Right renal cortex interstitium (tissue), 3 donors: ENCODE measurements around the gene SLC16A3. TPM values are rescaled to one million over a fixed set of nuclear protein-coding genes. Genes with fewer than 3 reads are reported as not detected.

ENCODE experiments used
- DNase-seq, 3 donors: peaks; one replicate each; pipeline ENCODE4 v3.0.0-alpha.2; 2013; ENCODE audit warnings: low read depth in 3 of 3, low spot score in 2 of 3
- polyA plus RNA-seq, 3 donors: library from polyadenylated mRNA; unstranded; fragments of 120-200 nt; gene quantifications; one replicate each; pipeline ENCODE4 v1.2.1, GENCODE V29; 2013; ENCODE audit not compliant: insufficient read length in 3 of 3

Gene SLC16A3
- polyA plus RNA-seq, 3 donors = 6.2 to 7.3 (median 6.3) TPM

DNA sequence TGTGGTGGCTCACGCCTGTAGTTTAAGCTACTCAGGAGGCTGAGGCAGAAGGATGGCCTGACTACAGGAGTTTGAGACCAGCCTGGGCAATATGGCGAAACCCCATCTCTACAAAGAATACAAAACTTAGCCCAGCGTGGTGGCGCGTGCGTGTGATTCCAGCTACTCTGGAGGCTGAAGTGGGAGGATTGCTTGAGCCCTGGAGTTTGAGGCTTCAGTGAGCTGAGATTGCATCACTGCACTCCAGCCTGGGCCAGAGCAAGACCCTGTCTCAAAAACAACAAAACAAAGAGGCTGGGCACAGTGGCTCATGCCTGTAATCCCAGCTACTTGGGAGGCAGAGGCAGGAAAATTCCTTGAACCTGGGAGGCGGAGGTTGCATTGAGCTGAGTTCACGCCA lies 51.7 kb downstream of the SLC16A3 start:
- DNase-seq = no peak

DNA sequence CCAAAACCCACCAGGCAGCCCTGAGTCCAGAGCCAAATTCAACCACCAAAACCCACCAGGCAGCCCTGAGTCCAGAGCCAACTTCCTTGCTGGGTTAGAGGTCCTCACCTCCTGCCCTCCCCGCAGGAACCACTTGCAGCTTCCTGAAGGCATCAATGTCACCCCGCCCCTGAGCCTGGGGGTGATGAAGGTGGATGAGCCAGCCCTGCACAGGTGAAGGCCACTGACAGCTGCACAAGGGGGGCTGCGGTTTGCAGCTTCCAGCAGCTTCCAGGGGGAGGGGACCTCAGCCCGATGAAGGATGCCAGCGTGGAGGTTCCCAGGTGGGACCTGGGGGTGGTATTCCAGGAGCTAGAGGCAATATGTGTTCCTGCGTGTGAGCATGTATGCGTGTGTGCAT lies 52.2 kb downstream of the SLC16A3 start:
- DNase-seq = no peak

DNA sequence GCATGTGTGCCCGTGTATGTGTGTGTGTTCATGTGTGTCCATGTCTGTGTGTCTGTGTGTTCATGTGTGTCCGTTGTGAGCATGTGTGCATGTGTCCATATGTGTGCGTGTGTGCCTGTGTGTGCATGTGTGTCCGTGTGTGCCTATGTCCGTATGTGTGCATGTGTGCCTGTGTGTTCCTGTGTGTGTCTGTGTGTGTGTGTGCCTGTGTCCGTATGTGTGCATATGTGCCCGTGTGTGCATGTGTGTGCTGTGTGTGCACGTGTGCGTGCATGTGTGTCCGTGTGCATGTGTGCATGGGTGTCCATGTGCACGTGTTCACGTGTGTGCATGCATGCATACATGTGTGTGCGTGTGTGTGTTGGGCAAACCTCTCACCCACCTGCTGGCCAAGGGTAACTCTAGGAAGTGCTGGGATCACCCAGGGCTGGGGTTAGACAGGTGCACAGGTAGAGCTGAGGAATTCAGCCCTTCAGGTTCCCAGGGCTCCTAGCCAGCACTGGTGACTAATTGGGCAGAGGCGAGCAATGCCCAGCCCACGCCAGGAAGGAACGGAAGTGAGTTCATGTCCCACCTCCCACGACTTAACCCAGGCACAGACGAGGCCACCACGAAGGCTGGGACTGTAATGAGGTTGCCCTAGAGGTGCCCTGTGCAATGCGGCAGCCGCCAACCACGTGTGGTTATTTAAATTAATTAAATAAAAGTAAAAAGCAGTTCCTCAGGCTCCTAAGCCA lies 52.8 kb downstream of the SLC16A3 start:
- no peak for DNase-seq

DNA sequence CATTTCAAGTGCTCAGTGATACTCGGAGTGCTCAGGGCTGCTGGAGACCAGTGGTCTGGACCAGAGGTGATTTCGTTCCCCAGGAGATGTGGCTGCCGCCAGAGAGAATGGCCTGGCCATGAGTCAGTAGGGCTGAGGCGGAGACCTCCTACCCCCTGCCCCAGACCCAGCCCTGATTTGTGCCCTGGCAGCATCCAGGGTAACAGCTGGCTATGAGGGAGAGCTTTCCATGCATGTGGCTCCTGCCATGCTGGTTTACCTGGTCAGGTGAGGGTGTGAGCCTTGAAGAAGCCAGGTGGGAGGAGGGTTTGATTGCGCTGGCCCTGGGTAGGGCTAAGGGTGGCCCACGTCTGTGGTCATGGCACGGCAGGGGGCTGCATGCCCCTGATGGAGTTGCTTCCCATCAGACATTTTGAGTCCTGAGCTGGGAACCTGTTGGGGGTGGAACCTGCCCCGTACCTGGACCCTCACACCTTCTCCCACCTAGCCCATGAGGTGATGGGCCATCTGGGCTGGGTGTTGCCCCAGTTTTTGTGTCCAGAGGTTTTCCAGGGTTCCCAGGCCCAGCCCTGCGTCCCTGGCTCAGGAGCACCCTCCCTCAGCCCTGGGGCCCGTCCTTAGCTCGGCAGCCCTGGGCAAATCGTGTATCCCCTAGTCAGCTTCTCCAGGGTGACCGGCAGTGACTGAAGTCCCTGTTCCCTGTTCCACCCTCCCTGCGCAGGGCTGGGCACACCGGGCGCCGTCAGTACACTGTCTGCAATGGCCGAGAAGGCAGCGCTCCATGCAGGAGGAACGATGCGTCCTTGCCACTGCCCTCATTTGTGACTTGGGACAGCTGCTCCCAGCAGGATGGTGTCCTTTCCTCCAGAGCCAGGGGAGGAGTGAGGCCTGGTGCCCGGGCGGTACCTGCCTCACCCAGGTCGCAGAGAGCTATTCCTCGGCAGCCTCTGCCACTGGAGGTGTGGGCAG lies 53.7 kb downstream of the SLC16A3 start:
- no peak for DNase-seq

DNA sequence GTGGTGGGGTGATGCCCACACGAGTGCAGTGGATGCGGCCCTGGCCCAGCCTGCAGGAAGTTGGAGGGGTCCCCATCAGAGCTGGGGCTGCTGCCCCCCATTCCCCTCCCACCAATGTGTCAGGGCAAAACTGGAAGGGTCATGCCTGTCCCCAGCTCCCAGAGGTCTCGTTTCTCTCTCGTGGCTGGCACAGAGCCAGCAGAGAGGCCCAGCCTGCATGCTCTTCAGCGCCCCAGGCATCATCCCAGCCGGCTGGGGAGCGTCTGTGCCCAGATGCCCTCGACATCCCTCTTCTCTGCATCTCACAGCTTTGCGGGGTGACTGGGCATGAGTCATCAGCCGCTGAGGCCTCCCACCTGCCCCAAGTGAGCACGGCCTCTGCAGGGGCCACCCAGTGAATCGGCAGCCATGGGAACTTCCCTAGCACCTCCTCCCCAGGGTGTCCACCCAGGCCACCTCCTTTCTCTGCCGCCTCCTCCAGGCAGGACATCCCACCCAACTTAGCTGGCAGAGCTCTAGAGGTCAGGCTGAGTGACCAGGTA lies 54.4 kb downstream of the SLC16A3 start:
- no peak for DNase-seq

DNA sequence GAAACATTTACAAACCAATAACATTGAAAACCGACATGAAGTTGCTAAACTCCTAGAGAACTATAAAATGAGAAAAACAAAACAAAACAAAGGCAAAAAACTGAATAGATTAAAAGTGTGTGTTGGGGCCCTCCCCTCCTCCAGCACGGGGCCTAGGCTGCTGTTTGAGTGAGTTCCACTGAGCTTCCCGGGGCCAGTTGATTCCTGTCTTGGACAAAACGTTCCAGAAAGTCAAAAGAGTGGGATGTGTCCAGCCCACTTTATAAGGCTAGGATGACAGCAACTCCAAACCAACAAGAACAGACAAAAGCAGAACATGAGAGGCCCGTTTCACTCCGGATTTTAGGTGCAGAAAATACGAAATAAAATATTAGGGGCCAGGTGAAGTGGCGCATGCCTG lies 56.3 kb downstream of the SLC16A3 start:
- no peak for DNase-seq

DNA sequence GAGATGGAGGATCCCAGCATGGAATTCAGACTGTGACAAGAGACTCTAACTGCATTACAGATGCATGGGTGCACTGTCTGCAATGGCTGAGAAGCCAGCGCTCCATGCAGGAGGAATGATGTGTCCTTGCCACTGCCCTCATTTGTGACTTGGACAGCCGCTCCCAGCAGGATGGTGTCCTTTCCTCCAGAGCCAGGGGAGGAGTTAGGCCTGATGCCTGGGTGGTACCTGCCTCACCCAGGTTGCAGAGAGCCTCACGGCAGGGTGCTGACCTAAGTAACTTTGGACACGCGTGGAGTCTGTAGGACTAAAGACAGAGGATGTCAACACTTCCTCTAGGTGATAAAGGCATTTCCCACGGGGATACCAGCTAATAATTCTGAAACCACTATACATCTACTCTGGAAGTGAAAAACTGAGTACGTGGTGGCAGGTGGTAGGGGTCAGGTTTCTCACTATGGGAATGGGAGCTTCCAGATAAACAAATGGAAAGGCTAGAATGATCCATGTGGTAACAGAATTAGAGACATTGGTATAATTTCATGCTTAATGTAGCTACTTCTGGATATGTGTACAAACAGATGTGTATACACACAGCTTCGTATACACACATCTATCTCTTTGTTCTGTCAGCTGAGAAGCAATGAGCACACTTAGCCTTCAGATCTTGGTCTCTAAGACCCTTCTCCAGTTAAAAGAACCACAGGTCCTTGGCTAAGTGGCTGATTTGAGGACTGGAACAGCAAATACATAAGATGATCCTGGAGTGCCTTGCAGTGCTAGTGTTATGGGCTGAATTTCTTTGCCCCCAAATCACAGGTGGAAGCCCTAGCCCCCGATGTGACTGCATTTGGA lies 58.4 kb downstream of the SLC16A3 start:
- DNase-seq = no peak

DNA sequence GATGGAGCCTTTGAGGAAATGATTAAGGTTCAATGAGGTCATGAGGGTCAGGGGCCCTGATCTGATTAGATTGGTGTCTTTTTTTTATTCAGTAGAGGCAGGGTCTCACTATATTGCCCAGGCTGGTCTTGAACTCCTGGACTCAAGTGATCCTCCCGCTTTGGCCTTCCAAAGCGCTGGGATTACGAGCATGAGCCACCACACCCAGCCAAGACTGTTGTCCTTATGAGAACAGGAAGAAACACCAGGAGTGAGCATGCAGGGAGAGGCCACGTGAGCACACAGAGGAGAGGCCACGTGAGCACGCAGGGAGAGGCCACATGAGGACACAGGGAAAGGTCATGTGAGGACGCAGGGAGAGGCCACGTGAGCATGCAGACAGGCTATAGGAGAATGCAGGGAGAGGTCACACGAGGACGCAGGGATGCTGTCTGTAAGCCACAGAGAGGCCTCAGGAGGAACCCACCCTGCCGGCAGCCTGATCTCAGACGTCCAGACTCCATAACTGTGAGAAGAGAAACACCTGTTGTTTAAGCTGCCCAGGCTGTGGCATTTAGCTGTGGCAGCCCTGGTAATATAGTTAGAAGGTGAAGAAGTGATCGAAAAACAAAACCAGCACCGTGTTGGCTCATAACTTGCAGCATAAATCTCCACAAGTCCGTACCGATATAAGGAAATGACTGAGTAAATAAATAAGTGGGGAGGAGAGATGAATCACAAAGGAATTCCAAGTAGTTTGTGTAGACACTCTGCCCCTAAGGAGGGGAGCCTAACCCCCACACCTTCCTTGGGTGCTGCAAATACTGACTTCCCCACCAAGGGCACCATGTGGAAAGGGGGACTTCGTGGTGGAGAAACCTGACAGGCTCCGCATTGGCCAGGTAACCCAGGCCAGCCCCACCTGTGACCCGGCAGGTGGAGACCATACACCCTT lies 59.3 kb downstream of the SLC16A3 start:
- no peak for DNase-seq

Other genes with a start within 250 kb of the SLC16A3 start
- gene CENPX, start 206.2 kb upstream of the SLC16A3 start, polyA plus RNA-seq = 10 to 100 TPM; 36.0 to 39.1 (median 38.3) TPM
- 10 to 100 TPM; 11.0 to 12.9 (median 11.9) TPM for gene LRRC45, start 205.7 kb upstream of the SLC16A3 start, polyA plus RNA-seq
- gene RAC3, start 197.4 kb upstream of the SLC16A3 start, polyA plus RNA-seq = 1 to 10 TPM; 8.2 to 9.3 (median 8.2) TPM
- 10 to 100 TPM; 79.3 to 90.0 (median 89.4) TPM for gene DCXR, start 191.3 kb upstream of the SLC16A3 start, polyA plus RNA-seq
- 10 to 100 TPM; 34.4 to 35.7 (median 34.4) TPM for gene RFNG, start 177.2 kb upstream of the SLC16A3 start, polyA plus RNA-seq
- gene GPS1, start 177.1 kb upstream of the SLC16A3 start, polyA plus RNA-seq = 100 to 1,000 TPM in 2 of 3 donors, 10 to 100 TPM in 1; 96.7 to 104 (median 103) TPM
- 10 to 100 TPM; 61.6 to 70.0 (median 67.7) TPM for gene DUS1L, start 163.2 kb upstream of the SLC16A3 start, polyA plus RNA-seq
- 10 to 100 TPM; 26.6 to 34.2 (median 26.6) TPM for gene FASN, start 130.8 kb upstream of the SLC16A3 start, polyA plus RNA-seq
- 10 to 100 TPM; 31.9 to 35.2 (median 35.0) TPM for gene CCDC57, start 16.2 kb upstream of the SLC16A3 start, polyA plus RNA-seq
- gene CSNK1D, start 44.7 kb downstream of the SLC16A3 start, polyA plus RNA-seq = 100 to 1,000 TPM; 108 to 115 (median 112) TPM
- under 1 TPM; 0.28 to 0.43 (median 0.31) TPM for gene CD7, start 88.6 kb downstream of the SLC16A3 start, polyA plus RNA-seq
- gene SECTM1, start 104.7 kb downstream of the SLC16A3 start, polyA plus RNA-seq = 1 to 10 TPM; 1.2 to 1.7 (median 1.4) TPM
- gene TEX19, start 130.2 kb downstream of the SLC16A3 start, polyA plus RNA-seq = not detected
- gene UTS2R, start 142.7 kb downstream of the SLC16A3 start, polyA plus RNA-seq = under 1 TPM; 0.11 to 0.61 (median 0.41) TPM
- 10 to 100 TPM; 25.8 to 29.9 (median 28.5) TPM for gene HEXD, start 189.3 kb downstream of the SLC16A3 start, polyA plus RNA-seq
- 10 to 100 TPM; 21.6 to 23.7 (median 22.0) TPM for gene OGFOD3, start 189.5 kb downstream of the SLC16A3 start, polyA plus RNA-seq
- 10 to 100 TPM; 40.6 to 44.6 (median 44.6) TPM for gene CYBC1, start 221.7 kb downstream of the SLC16A3 start, polyA plus RNA-seq
- 10 to 100 TPM; 69.8 to 80.9 (median 79.2) TPM for gene NARF, start 229.7 kb downstream of the SLC16A3 start, polyA plus RNA-seq